HuH-7.5 (cell line): ENCODE results near the gene CSNK2A1.
A peak's percentile ranks its signal among the peaks of the same experiment; 100 is the strongest.
"Not testable (repeated sequence)": the region's sequence is repeated elsewhere in the genome, so short reads cannot be mapped to it uniquely, and the experiment has no call there.

ENCODE experiments used
- DNase-seq: peaks from one replicate; pipeline ENCODE4 v3.0.0; 2011; ENCODE audit warnings: low spot score

Gene CSNK2A1

GRCh38 chr20:483815-484644 lies 59.6 kb downstream of the CSNK2A1 start:
- no peak for DNase-seq

DNA sequence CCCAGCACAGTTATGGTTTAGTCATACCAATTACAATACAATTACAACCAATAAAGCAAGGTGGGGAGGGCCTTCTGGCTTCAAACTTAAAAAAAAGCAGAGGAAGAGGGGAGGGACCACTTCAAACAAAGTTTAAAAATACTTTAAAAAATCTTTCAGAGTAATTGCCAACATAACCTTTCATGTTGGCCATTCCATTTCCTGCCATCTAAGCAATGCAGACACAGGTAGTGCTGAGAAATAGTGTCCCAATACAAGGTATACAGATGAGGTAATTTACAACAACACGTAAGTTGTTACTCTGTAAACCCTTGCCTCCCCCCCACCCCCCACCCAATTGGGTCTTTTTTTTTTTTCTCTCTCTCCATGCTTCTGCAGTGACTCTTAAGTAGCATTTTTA lies 62.4 kb downstream of the CSNK2A1 start:
- no peak for DNase-seq

GRCh38 chr20:480044-480443 lies 63.5 kb downstream of the CSNK2A1 start:
- no peak for DNase-seq

- no peak for DNase-seq
Measured at GRCh38 chr20:479487-479886, 64.1 kb downstream of the CSNK2A1 start.

GRCh38 chr20:478949-479429 lies 64.6 kb downstream of the CSNK2A1 start:
- DNase-seq, result peak; percentile 16

DNA sequence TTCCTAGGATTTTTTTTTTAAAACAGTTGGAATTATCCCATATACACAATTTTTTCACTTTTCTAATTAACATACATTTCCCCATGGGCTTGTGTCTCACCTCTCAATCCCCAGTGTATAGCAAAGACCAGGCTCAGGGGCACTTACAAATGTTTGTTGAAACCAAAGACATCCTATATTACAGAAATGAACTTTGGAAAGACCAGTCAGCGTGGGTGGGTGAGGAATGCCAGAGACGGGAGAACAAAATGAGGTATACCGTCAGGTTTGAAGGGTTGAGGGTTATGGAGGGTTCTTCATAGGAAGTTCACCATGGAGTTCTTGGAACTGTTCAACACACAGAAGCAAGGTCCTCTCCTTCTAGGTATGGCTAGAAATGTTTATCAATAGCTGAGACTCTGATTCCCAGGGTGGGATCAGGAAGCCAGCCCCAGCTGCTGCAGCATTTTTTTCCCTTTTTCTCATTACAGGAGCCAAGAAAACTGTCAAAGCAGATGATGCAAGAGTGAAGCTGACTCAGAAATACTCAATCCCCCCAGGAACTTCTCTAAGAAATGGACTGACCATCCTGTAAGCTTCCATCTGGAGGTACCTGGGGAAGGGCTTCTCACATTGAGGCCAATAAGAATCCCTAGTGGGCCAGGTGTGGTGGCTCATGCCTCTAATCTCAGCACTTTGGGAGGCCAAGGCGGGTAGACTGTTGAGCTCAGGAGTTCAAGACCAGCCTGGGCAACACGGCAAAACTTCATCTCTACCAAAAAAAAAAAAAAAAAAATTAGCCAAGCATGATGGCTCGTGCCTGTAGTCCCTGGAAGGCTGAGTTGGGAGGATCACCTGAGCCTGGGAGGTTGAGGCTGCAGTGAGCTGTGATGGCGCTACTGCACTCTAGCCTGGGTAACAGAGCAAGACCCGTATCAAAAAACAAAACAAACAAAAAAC lies 65.3 kb downstream of the CSNK2A1 start:
- no peak for DNase-seq

DNA sequence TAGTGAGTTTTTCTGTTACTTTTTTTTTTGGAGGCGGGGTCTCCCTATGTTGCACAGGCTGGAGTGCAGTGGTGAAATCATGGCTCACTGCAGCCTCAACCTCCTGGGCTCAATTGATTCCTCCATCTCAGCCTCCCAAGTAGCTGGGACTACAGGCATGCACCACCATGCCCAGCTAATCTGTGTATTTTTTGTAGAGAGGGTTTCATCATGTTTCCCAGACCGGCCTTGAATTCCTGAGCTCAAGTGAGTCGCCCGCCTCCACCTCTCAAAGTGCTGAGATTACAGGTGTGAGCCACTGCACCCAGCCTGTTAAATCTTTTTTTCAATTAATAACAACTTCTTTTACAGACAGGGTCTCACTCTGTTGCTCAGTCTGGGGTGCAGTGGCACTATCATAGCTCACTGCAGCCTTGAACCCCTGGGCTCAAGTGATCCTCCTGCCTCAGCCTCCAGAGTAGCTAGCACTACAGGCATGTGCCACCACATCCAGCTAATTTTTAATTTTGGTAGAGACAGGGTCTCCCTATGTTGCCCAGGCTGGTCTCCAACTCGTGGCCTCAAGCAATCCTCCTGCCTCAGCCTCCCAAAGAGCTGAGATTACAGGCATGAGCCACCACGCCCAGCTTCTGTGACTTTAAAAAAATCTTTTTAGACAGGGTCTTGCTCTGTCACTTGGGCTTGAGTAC lies 66.9 kb downstream of the CSNK2A1 start:
- not testable (repeated sequence) for DNase-seq

- no peak for DNase-seq
Measured at GRCh38 chr20:475463-476357, 67.9 kb downstream of the CSNK2A1 start.

- DNase-seq, result no peak
Measured at GRCh38 chr20:474581-474980, 69.0 kb downstream of the CSNK2A1 start.

DNA sequence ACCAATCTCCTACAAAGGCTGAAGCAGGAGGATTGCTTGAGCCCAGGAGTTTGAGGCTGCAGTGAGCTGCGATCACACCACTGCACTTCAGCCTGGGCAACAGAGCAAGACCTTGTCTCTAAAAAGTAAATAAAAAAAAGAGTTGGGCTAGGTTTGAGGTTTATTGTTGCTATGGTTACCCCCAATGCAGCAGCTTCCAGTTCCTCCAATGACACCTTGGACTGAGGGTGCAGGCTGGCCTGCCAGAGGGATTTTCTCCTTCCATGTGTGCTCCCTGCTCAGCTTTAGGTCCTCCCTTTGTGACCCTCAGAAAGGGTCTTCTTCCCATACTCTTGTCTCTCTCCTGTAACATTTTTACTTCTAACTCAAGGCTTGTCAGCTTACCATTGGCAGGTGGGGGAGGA lies 70.7 kb downstream of the CSNK2A1 start:
- no peak for DNase-seq

GRCh38 chr20:472137-472846 lies 71.3 kb downstream of the CSNK2A1 start:
- no peak for DNase-seq

DNA sequence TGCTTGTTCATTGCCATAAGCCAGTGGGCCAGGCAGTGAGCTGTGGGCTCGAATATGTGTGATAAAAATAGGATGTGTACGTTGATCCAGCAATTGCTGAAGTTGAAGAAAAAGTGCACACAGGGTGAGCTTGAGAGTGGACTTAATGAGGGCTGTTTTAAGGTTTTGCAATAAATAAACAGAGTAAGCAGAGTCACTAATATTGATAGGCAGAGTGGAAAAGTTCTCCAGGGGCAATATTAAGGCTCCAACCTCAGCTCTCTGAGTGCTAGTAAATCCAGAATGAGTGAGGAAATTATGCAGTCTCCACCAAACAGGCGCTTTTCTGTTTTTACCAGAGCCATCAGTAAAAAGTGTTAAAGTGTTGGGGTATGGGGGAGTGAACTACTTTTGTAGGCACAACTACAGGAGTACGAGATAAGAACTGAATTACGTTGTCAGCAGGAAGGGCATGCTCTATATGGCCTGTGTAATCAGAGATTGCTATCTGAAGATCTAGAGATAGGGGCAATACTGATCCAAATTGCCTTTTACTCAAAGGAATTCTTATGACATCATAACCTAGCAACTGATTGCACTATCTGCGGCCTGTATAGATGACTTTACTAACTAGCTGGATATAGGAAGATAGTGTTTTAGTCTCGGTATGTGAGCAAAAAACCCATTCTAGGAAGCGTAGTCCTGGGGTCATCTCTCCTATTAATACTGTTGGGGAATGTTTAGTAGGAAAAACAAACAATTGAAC lies 73.7 kb downstream of the CSNK2A1 start:
- no peak for DNase-seq

GRCh38 chr20:467755-468154 lies 75.8 kb downstream of the CSNK2A1 start:
- no peak for DNase-seq

DNA sequence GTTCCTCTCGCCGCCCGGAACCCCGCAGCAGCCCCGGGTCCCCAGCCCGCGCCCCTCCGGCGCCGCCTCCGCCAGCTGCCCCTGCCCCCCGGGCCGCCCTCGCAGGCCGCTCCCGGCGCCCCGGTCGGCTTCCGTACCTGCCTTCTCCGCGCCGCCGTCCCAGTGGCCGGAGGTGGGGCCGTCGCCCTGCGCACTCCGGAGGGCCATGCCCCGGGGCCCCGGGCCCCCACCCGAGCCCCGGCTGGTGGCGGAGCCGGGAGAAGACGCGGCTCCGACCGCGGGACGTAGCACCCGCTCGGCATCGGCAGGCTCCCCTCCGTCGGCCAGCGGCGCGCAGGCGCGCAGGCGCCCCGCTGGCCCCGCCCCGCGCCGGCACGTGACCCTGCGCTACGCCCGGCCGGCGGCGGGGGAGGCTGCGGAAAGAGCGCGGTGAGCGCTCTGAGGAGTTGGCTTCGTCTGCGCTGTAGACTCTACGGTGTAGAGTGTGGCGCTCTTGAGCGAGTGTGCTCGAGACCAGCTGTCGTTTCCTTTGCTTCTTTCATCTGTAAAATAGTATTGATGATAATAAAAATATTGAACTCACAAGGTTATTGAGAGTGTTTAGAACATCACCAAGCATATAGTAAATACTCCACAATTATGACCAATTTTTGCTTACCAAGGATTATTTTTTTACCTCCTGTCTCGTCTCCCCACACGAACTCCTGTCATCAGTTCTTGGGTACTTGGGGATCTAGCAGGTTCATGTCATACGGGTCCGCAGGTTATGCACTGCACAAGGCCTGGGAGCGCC lies 81.2 kb downstream of the CSNK2A1 start, which contains the start of gene TBC1D20:
TSS of gene TBC1D20 (minus strand) at position 335 of the 793 bp plus-strand sequence. CDS start at position 207, 128 bp downstream.
- peak; percentile 91 for DNase-seq

DNA sequence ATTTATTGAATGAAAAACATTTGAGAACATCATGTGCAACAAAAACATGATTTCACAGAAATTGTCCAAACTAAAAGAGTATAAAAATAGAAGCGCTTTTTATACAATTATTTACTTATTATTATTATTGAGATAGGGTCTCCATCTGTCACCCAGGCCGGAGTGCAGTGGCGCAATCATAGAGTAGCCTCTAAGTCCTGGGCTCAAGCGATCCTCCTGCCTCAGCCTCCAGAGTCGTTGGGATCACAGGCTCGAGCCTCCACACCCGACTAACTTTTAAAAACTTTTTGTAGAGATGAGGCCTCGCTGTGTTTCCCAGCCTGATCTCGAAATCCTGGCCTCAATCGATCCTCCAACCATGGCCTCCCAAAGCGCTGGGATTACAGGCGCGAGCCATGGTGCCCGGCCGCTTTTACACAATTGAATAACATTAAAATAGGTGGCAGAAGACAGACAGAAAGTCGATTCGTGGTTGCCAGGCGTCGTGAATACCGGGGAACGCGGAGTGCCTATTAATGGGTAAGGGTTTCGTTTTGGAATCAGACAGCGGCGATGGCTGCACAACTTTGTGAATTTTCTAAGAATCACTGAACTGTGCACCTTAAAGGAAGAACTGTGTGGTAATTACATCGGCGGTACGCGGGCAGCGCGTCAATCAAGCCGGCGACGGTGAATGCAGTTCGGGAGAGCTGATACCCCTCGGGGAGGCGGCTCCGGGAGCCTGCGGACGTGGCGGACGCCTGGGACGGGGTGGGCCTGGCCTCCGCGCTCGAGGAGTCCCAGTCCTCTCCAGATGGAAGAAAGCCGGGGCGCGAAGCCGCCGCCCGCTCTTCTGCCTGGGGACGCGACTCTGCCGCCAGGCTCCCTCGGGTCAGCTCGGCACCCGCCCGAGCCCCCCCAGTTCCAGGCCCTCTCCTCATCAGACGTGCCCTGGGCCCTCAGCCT lies 82.1 kb downstream of the CSNK2A1 start:
- peak; percentile 63 for DNase-seq

GRCh38 chr20:460707-461106 lies 82.9 kb downstream of the CSNK2A1 start:
- DNase-seq, result no peak

- no peak for DNase-seq
Measured at GRCh38 chr20:460180-460579, 83.4 kb downstream of the CSNK2A1 start.

- no peak for DNase-seq
Measured at GRCh38 chr20:458776-459175, 84.8 kb downstream of the CSNK2A1 start.
